Left cardiac atrium (tissue), 4 donors: ENCODE results near the gene AP3D1. TPM values are rescaled to one million over a fixed set of nuclear protein-coding genes. Genes with fewer than 3 reads are reported as not detected.

Experiments used
- ATAC-seq, 2 donors: fragments of 200-7000 bp; cut with Tn5 transposase; one replicate each; pipeline ENCODE4 v1.9.1; 2020; ENCODE audit warnings: mild to moderate bottlenecking in 2 of 2, moderate library complexity in 2 of 2
- DNase-seq: peaks from one replicate; pipeline ENCODE4 v3.0.0-alpha.2; 2020
- intact Hi-C, 2 donors: fragments of 100-400 bp; cut with DNase I; formaldehyde crosslinking; loops; one replicate each; pipeline versions ENCODE4 v1.14.1 to v1.15.1; 2022 to 2023
- total RNA-seq, 2 donors: library from RNA; stranded (reverse); fragmentation: NEBNext Ultra II Directional; extraction: Animal tissue kit (Norgen Biotek cat#: 25700); gene quantifications; one replicate each; pipeline ENCODE4 v1.2.1, GENCODE V29; 2021
- donor health status: DM: no; HTN: yes; CAD: no.
- donor health status: DM: no; HTN: yes; CAD: no; lungs with severe emphysema.
- donor health status: DM: yes; HTN: yes; CAD: no.
- donor health status: Dilated cardiomyopathy.

Gene AP3D1
- total RNA-seq, 2 donors from 2014 or later = 80.6 to 128 TPM

- ATAC-seq (peak; percentile 35 to 58), DNase-seq (peak; percentile 91)
- intact Hi-C loops = no loop called here
These were observed 15.7 kb upstream of the AP3D1 start for GRCh38 chr19:2166741-2167738.

- peak; percentile 11 to 28 for ATAC-seq
- DNase-seq = no peak
- intact Hi-C loops = no loop called here
These were observed 12.9 kb upstream of the AP3D1 start for GRCh38 chr19:2164020-2164998.

- intact Hi-C loops = no loop called here
- ATAC-seq (no peak), DNase-seq (no peak)
These were observed 9.0 kb upstream of the AP3D1 start for GRCh38 chr19:2160379-2160778.

- no peak for DNase-seq
- no peak for ATAC-seq
- intact Hi-C loops = loop anchor here (2.0 to 10.0 kb wide), 5 partner anchors 47 to 160 kb away; partner anchors contain the start of genes PLEKHJ1 (in 2 of the 2) and SF3A2 (in 2 of the 2)
These were observed 6.1 kb upstream of the AP3D1 start for GRCh38 chr19:2157452-2157851.

GRCh38 chr19:2154587-2155075 is 3.3 kb upstream of the AP3D1 start:
- no peak for ATAC-seq
- intact Hi-C loops = loop anchor here (5.0 to 10.0 kb wide), 4 partner anchors 50 to 163 kb away; partner anchors contain the start of genes PLEKHJ1 (in 2 of the 2) and SF3A2 (in 2 of the 2)

GRCh38 chr19:2150794-2151338 is 500 bp downstream of the AP3D1 start:
- intact Hi-C loops = loop anchor here (10.0 kb wide), 3 partner anchors 54 to 164 kb away; partner anchors contain the start of genes PLEKHJ1 (in 2 of the 2) and SF3A2 (in 2 of the 2)
- DNase-seq (no peak), ATAC-seq (peak in 1 of 2 donors; percentile 2)

More at GRCh38 chr19:2154587-2155075, 3.3 kb upstream of the AP3D1 start:
- DNase-seq = no peak

- intact Hi-C loops = loop anchor here (10.0 kb wide), 3 partner anchors 55 to 165 kb away; partner anchors contain the start of genes PLEKHJ1 (in 2 of the 2) and SF3A2 (in 2 of the 2)
- ATAC-seq (no peak), DNase-seq (no peak)
These were observed 1.2 kb downstream of the AP3D1 start for GRCh38 chr19:2149980-2150793.

GRCh38 chr19:2148482-2149135 is 2.8 kb downstream of the AP3D1 start:
- DNase-seq = no peak
- ATAC-seq = no peak
- intact Hi-C loops = no loop called here

- ATAC-seq (no peak), DNase-seq (no peak)
- intact Hi-C loops = no loop called here
These were observed 5.5 kb downstream of the AP3D1 start for GRCh38 chr19:2145831-2146241.

GRCh38 chr19:2144190-2144589 is 7.2 kb downstream of the AP3D1 start:
- ATAC-seq = no peak
- intact Hi-C loops = no loop called here
- no peak for DNase-seq

GRCh38 chr19:2142173-2142829 is 9.1 kb downstream of the AP3D1 start:
- intact Hi-C loops = no loop called here
- no peak for DNase-seq
- no peak for ATAC-seq

GRCh38 chr19:2140138-2140569 is 11.2 kb downstream of the AP3D1 start:
- no peak for DNase-seq
- intact Hi-C loops = no loop called here
- no peak for ATAC-seq

GRCh38 chr19:2139385-2140137 is 11.8 kb downstream of the AP3D1 start:
- DNase-seq = no peak
- no peak for ATAC-seq
- intact Hi-C loops = no loop called here

GRCh38 chr19:2138061-2138728 is 13.2 kb downstream of the AP3D1 start:
- intact Hi-C loops = no loop called here
- peak; percentile 8 to 16 for ATAC-seq
- DNase-seq = no peak

- no peak for DNase-seq
- intact Hi-C loops = no loop called here
- ATAC-seq = no peak
These were observed 14.6 kb downstream of the AP3D1 start for GRCh38 chr19:2136796-2137195.
